Medulla oblongata (tissue), 1 donor: ENCODE measurements around the gene EPHA2.
A peak's percentile ranks its signal among the peaks of the same experiment; 100 is the strongest.

Experiments
- DNase-seq: peaks from one replicate; pipeline ENCODE4 v3.0.0-alpha.2; 2015; ENCODE audit errors: extremely low spot score

The EPHA2 gene

DNA sequence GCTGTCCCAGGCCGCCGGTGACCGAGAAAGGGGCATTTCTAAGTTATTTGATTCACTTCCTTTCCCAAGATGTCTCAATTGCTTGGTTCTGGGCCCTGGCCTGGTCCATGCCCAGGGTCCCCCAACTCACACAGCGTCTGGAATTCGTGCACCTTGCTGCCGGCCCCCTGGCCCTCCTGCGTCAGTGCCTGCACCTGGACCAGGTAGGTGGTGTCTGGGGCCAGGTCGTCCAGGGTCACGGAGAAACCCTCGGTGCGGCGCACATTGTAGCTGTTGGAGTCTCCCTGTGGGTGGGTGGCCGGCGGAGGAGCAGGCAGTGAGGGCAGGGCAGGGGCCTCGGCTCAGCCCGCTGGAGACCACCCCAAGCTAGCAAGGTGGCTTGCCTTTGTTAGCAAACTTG lies 21.0 kb downstream of the EPHA2 start:
- no peak for DNase-seq

DNA sequence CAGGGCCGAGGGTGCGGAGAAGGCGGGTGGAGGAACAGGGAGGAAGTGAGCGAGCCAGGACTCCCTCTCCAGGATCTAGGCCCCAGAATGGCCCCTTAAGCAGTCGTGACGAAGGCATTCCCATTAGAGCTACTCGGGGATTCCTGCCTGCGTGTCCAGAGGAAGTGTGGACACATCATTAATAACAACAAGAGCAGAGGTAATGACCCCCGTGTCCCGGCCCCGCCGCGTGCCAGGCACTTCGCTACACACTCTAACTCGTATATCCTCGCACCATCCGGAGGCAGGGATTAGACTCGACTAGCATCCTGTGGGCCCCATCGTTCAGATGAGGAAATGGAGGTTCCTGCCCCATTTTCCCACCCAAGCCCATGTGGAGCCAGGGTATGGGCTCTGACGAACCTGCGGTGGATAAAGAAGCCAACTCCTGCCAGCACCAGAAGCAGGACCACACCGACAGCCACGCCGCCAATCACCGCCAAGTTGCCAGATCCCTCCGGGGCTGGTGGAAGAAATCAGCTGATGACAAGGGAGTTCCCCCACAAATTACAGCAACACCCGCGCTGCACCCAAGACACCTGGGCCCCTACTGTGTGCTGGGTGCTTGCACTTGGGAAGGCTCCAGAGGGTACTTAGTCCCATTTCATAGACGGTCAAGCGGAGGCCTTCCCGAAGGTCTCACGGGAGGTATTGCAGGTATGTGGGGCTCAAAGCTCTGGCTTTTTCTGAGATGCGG lies 21.6 kb downstream of the EPHA2 start:
- DNase-seq = no peak

DNA sequence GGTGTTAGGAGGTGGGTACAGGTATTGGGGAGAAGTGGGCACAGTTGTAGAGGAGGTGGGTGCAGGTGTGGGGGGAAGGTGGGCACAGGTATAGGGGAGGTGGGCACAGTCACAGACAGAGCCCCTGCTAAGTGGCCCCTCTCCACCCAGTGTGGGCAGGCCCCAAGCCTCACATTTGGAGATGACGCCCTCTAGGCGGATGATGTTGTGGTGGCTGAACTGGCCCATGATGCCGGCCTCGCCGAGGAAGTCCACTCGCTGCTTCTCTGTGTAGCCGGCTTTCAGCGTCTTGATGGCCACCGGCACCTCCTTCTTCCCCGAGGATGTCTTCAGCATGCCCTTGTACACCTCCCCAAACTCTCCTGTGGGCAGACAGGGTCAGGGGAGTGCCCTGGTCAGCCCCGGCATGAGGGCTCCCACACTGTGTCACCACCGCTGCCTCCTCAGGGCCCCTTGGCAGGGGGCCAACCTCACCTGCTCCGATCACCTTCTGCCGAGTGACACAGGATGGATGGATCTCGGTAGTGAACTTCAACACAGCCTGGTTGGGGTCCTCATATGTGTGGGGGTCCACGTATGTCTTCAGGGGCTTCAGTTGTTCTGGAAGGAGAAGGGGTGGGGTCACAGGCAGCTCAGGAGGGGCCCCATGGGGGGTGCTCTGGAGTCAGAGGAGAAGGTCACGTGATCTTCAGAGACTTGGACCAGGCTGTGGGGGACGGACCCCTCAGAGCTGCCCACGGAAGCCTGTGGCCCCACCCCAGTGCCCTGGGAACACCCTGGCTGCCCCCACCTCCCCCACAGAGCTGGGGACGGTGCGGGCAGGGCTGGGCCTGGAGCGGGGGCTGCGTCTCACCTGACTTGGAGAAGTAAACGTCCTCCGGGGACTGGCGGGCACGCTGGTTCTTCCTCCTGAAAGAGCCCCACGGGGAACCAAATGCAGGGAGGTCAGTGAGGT lies 22.6 kb downstream of the EPHA2 start:
- no peak for DNase-seq

DNA sequence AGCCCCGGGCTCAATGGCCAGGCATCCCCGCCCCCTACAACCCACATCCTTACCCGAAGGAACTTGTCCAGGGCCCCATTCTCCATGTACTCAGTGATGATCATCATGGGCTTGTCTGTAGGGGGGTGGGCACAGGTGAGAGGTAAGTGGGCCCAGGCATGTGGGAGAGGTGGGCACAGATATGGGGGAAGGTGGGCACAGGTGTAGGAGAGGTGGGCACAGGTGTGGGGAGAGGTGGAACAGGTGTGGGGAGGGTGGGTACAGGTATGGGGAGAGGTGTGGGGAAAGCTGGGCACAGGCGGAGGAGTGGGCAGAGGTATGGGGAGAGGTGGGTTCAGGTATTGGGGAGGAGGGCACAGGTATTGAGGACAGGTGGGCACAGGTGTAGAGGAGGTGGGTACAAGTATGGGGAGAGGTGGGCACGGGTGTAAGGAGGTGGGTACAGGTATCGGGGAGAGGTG lies 23.5 kb downstream of the EPHA2 start:
- no peak for DNase-seq

DNA sequence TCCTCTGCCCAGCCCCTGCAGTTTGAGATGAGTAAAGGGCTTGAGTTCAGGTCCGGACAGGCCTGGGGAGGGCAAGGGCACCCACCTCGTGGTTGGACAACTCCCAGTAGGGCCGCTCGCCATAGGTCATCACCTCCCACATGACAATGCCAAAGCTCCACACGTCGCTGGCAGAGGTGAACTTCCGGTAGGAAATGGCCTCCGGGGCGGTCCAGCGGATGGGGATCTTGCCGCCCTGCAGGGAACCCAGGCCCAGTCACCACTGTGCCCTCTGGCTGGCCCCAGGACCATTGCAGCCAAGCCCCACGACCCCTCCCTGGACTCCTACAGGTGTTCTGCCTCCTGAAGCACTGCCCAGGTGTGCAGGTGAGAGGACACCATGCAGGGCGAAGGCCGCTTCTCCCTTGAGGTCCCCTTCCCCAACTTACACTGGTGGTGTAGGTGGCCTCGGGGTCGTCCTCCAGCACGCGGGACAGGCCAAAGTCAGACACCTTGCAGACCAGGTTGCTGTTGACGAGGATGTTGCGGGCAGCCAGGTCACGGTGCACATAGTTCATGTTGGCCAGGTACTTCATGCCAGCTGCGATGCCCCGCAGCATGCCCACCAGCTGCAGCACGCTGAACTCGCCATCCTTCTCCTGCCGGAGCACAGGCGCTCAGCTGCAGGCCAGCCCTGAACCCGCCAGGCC lies 24.1 kb downstream of the EPHA2 start:
- no peak for DNase-seq

DNA sequence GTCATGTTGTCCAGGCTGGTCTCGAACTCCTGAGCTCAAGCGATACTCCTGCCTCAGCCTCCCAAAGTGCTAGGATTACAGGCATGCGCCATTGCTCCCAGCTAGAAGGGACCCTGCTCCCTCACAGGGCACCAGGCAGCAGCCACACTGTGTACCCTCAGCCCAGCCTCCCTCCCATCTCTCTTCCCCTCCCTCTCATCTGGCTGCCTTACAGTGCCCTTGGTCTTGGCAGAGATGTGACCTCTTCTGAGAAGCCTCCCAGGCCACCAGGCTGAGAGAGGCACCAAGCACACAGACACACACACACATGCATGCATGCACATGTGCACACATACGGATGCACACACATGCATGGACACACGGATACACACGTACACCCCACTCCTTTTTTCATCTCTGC lies 25.0 kb downstream of the EPHA2 start:
- DNase-seq = no peak

DNA sequence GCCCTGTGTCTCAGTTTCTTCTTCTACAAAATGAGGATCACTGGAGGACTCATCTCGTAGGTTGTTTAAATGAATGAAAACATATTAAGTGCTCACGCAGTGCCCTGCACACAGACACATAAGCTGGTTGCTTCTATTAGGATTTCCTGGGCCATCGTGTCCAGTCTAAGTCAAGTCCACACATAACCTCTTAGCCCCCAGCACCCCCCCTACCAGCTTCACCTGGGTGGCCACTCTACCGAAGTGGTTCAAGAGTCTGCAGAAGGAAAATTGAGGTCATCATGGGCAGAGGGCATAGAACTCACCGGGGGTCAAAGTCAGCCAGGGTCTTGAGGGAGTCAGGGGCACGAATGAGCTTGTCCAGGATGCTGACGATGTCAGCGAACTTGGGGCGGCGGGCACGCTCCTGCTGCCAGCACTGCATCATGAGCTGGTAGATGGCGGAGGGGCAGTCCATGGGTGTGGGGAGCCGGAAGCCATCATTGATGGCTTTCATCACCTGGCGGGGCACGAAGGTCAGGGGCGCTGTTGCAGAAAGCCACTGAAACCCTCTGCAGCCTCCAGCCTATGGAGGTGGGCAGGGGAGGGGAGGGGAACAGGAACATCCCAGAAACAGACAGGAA lies 25.8 kb downstream of the EPHA2 start:
- no peak for DNase-seq

DNA sequence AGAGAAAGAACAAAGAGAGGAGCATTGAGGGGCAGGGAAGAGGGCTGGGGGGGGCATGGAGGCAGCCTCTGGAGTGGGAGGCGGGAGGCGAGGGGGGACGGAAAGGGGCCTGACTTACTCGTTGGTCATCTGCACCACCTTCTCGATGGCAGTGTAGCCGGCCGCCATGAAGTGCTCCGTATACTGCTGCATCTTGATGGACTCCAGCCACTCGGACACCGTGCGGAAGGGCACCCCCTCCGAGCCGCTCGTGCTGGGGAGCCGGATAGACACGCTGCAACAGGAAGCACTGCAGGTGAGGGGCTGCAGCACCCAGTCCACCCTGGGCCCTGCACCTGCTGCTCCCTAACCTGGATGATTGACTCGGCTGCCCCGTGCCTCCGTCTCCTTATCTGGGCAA lies 26.6 kb downstream of the EPHA2 start:
- no peak for DNase-seq

DNA sequence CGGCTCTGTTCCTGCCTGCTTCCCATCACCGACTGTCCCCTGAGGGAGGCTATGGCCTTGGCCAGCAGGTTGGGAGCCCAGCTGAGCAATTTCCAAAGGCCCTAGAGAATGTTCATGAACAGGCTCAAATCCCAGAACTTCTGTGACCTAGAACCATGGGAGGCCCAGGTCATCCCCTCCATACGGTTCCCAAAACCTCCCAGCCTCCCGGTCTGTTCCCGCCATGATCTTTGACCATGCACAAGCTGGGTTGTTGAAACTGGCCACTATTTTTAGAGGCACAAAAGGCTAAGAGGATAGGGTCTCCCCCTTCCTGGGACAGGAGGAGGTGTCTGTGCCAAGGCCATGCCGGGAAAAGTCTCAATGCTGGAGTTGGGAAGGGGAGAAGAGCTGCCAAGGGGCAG lies 27.5 kb downstream of the EPHA2 start:
- DNase-seq = peak; percentile 45

DNA sequence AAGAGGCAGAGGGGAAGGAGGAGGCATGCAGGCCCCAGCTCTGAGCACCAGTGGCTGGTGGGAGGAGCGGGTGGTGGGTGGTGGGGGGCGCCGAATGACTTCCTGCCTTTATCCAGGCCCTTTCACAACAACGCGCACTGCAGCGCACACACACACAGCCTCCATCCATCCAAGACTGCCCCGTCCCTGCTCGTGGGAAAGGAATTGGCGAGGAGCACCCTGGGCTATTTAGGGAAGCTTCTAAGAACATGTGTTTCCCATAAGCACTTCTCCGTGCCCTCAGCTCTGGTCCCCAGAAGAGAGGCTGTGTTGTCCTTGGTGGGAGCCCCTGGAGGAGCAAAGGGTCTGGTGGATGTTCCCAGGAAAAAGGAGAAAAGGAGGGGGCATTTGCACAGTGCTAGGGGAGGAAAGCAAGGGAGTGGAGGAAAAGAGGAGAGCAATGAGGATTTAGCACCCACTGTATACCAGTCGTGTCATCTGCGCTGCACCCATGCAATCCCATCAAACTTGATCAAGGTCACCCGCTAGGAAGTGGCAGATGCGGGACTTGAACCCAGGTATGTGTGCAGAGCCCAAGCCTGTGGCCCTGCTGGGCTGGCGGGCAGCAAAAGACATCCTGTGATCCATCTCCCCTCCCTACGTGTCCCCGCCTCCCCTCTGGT lies 28.1 kb downstream of the EPHA2 start:
- no peak for DNase-seq

DNA sequence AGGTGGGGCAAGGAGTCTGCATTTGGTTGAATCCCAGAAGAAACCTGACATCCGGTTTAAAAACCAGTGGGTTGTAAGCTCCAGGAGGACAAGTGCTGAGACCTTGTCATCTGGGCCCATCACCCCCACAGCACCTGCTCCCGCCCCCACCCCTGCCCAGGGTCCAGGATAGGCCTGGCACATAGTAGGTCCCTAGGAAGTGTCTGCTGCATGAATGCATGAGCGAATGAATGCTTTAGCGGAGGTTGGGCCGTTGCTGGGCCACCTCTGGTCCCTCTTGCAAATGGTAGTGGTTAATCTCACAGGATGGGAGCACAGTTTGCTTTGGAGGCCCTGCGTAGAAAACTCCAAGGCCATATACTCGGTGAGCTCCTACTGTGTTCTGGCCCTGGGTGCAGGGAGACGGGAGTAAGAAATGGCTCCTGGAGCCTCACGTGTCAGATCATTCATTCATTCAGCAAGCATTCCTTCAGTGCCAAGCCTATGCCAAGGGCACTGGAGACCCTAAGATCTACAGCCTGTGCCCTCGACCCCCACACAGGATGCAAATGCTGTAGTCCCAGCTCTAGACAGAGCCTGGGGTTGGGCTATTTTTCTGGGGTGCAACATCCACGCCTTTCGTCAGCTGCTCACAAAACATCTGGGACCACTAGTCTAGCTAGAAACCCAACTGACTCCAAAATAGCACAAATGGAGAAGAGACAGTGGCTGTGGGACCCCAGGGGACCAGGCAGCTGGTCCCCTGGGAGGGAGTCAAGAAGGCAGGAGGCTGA lies 28.9 kb downstream of the EPHA2 start:
- no peak for DNase-seq

DNA sequence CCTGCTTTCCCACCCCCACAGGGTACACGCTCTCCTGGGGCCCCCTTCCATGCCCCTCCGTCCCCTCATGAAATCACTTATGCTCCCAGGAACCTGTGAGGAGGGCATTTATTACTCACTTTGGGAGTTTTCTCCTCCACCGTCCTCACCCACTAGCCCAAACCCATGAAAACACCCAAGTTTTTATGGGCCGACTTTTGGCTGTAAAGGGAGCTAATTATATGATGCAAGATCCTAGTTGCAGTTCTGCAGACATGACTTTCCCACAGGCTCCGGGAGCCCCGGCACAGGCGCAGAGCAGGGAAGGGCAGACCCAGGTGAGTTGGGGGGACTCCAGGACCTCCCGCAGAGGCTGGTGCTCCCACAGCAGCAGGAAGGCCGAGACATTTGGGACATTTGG lies 29.7 kb downstream of the EPHA2 start:
- DNase-seq = no peak

DNA sequence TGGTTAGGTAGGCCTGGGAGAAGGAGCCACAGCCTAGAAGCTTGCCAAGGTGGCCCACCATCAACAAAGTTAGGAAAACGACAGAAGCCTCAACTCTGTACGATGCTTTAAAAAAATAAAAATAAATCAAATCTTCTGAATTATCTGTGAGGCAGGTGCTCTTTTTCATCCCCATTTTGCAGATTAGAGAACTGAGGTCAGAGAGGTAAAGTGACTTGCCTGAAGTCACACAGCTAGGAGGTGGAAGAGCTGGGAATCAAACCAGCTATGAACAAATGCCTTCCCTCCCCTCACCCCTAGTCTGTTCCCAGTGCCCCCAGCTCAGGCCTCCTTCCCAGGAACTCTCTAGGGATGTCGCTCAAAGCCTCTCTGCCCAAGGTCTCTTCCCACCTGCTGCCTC lies 30.4 kb downstream of the EPHA2 start:
- no peak for DNase-seq

DNA sequence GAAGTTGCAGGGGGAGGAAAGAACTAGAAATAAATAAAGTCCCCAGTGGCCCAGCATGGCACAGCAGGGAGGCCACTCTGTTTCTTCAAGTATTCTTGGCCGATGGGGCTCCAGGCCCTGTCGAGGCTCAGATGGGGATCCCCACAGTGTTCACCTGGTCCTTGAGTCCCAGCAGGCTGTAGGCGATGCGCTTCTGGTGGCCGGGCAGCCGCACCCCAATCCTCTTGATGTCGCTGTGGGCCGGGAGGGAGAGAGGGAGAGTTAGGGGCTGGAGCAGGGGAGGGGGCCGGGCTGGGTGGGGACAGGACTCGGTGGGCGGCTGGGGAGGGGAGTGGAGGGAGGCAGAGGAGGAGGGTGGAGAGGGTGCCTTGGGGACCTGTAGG lies 30.8 kb downstream of the EPHA2 start:
- DNase-seq = no peak

DNA sequence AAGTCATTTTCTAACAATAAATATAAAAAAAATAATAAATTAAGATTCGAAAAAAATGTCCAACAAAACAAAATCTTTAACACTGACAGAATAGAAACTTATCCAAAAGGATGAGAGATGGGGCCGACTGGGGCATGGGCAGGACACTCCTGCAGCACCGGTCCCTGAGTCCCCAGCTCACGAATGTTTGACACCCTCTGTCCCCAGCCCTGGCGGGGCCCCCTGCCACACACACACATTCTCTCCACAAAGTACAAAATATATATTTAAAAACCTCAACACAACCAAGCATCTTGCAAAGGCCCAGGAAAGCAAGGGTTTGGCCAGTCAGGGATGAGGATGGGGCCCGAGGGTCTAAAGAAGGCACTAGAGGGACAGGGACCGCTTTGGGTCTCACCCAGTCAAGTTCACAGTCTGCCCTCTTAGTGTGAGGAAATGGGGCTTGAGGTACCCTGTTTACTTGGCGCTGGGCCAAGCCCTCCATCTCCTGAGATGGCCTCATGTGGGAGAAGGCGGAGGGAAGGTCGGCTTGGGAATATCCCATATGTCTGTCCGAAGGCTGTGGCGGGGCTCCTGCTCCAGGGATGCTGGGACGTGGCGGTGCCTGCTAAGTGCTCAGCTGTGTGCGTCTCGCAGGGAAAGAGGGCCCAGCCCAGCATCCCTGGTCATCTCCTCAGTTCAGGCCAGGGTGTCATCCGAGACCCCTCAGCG lies 31.3 kb downstream of the EPHA2 start:
- DNase-seq = no peak

DNA sequence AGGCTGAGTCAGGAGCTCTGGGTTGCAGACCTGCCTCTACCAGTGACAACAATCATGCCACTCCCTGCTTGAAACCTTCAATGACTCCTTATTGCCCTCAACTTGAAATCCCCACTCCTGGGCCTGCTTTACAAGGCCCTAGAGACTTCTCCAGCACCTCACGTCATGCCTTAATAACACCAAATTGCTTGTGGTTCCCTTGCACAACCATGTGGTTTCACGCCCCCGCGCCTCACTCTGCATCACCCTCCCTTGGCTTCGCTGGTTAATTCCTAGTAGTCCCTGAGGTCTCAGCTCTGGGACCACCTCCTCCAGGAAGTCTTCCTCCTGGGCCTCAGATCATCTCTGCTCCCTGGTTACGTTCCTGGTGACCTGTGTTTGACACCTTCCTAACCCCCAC lies 33.0 kb downstream of the EPHA2 start:
- no peak for DNase-seq

DNA sequence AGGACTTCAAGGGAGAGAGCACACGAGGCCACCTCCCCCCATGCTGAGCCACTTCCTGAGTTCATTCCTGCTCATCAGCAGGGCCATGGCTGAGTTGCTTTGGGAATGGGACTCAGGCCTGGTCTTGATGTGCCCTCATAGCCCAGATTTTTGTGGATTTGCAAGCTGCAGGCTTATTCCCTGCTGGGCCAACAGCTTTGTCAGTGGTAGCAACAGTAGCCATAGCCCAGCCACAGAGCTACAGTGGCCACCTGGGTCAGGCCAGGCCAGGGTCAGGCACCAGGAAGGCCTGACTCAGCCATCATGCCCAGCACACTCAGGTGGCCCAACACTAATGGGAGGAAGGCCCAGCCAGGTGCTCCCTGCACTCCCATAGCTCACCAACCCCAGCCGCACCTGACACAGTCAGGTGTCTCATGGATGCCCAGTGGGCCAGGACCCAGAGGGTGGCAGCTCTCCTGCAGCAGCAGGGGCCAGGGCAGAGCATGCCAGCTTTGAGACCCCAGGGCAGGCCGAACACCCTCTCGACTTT lies 33.5 kb downstream of the EPHA2 start:
- DNase-seq = no peak

DNA sequence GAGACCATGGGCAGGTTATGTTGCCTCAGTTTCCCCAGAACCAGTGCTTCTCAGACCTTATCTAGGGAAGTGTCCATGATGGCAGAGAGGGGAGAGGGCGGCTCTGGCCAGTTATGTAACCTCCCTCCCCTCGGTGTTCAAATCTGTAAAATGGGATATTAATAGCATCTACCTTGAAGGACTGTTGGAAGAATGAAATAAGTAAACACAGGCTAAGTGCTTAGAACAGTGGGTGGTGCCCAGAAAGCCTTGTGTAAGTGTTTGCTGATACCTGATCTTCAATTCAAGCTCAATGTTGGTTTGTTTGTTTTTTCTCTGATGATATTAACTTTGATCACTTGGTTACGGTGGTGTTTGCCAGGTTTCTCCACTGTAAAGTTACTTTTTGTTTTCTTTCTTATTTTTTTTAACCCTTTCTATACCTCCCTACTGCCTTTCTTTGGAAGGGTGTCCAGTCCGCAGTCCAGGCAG lies 34.9 kb downstream of the EPHA2 start:
- no peak for DNase-seq

DNA sequence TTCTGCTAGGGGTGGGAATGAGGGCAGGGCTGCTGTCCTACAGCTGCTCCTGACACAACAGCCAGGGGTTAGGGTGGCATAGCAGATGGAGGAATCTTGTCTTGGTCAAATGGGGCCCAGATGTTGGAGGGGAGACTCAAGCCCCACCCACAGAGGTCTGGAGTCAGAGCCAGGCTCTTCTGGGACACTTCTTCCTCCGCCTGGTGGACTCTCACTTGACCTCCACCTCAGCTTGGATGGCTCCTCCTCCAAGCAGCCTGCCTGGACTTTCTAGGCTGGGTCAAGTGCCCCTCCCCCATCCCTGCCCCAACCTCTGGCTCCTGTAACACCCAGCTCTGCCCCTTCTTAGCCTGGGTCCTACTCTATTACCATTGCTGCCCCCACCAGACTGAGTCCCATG lies 35.5 kb downstream of the EPHA2 start:
- DNase-seq = no peak

DNA sequence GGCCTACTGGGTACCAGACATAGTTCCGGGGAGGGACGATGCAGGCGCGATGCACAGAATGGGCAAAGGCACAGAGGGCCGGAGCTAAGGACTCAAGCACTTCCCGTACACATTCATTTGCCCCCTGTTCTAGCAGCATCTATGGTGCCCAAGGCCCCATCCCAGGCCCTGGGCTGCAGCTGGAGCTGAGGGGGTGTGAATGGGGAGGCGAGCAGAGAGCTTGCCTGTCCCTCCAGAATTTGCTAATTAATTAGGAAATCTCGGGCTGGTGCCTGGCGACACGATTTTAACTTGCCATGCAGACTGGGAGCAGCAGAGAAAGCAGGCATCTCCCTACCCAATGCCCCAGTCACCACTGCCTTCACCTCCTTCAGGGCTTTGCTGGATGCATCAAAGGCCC lies 35.9 kb downstream of the EPHA2 start:
- no peak for DNase-seq
